CD14-positive monocyte (primary cell): ENCODE data around the gene NLGN1. TPM values are rescaled to one million over a fixed set of nuclear protein-coding genes. Genes with fewer than 3 reads are reported as not detected.

Experiments
- DNase-seq, 3 donors: peaks; one replicate each; pipeline ENCODE4 v3.0.0-alpha.2; 2011 to 2022
- H2AFZ ChIP-seq: 2 replicates; pipeline ENCODE4 v1.6.0; 2012; ENCODE audit warnings: mild to moderate bottlenecking, low read depth, low read length, inconsistent platforms; ENCODE audit not compliant: insufficient read depth, poor library complexity, severe bottlenecking
- H3K27ac ChIP-seq, 2 donors: 1 replicate in 1 of 2; 2 replicates in 1 of 2; pipeline ENCODE4 v1.5.1; 2012 to 2013; ENCODE audit warnings: low read length in 2 of 2, control low read depth in 1 of 2, inconsistent platforms in 1 of 2, low read depth in 1 of 2, mild to moderate bottlenecking in 1 of 2
- H3K27me3 ChIP-seq, 2 donors: one replicate each; pipeline versions ENCODE4 v1.6.0 to v1.6.1; 2011 to 2013; ENCODE audit warnings: low read length in 2 of 2; ENCODE audit not compliant: control insufficient read depth in 2 of 2, insufficient read depth in 2 of 2
- H3K36me3 ChIP-seq, 2 donors: replicated peaks in 1 of 2; 1 replicate in 1 of 2; 2 replicates in 1 of 2; pipeline versions ENCODE4 v1.5.1 to v1.6.1; 2012 to 2013; ENCODE audit warnings: low read length in 2 of 2, control low read depth in 1 of 2, inconsistent platforms in 1 of 2, mild to moderate bottlenecking in 1 of 2; ENCODE audit not compliant: insufficient read depth in 2 of 2, control insufficient read depth in 1 of 2
- H3K4me1 ChIP-seq, 2 donors: 1 replicate in 1 of 2; 2 replicates in 1 of 2; pipeline versions ENCODE4 v1.5.1 to v1.6.1; 2012 to 2013; ENCODE audit warnings: low read length in 2 of 2, control low read depth in 1 of 2, inconsistent platforms in 1 of 2, mild to moderate bottlenecking in 1 of 2, moderate library complexity in 1 of 2; ENCODE audit not compliant: insufficient read depth in 2 of 2, control insufficient read depth in 1 of 2
- H3K4me2 ChIP-seq: replicated peaks from 2 replicates; pipeline ENCODE3; 2012; ENCODE audit warnings: low read length, moderate library complexity, mild to moderate bottlenecking; ENCODE audit not compliant: poor library complexity, severe bottlenecking; ENCODE audit errors: extremely low read depth
- H3K4me3 ChIP-seq, 3 experiments: fragments of 200-600 bp in 1 of 3; sonication (generic) in 1 of 3; replicated peaks in 1 of 3; 1 replicate in 2 of 3; 2 replicates in 1 of 3; pipeline ENCODE4 v1.5.1; 2011 to 2013; ENCODE audit warnings: low read length in 3 of 3, mild to moderate bottlenecking in 3 of 3, control low read depth in 2 of 3, low read depth in 2 of 3, inconsistent platforms in 1 of 3, moderate library complexity in 1 of 3
- H3K79me2 ChIP-seq: 2 replicates; pipeline ENCODE4 v1.6.0; 2012; ENCODE audit warnings: mild to moderate bottlenecking, control low read depth, inconsistent platforms, low read length, moderate library complexity; ENCODE audit not compliant: insufficient read depth
- H3K9ac ChIP-seq: 2 replicates; pipeline ENCODE4 v1.6.0; 2017; ENCODE audit warnings: low read length, mild to moderate bottlenecking; ENCODE audit not compliant: insufficient read depth, poor library complexity, severe bottlenecking
- H3K9me3 ChIP-seq, 2 donors: replicated peaks in 1 of 2; 1 replicate in 1 of 2; 2 replicates in 1 of 2; pipeline versions ENCODE4 v1.5.1 to v1.6.1; 2012 to 2013; ENCODE audit warnings: low read length in 2 of 2, control low read depth in 1 of 2; ENCODE audit not compliant: control insufficient read depth in 1 of 2, insufficient read depth in 1 of 2
- H4K20me1 ChIP-seq: 2 replicates; pipeline ENCODE4 v1.6.0; 2012; ENCODE audit warnings: mild to moderate bottlenecking, low read length, control low read depth, moderate library complexity; ENCODE audit not compliant: insufficient read depth
- H3K27ac Mint-ChIP-seq, 7 donors: one replicate each; pipeline ENCODE4 v1.8.0; 2020; ENCODE audit warnings: mild to moderate bottlenecking in 7 of 7, mixed read lengths in 7 of 7, moderate library complexity in 6 of 7, inconsistent platforms in 2 of 7
- H3K27me3 Mint-ChIP-seq, 3 donors: one replicate each; pipeline ENCODE4 v1.8.0; 2021 to 2022; ENCODE audit warnings: low read depth in 3 of 3, mild to moderate bottlenecking in 3 of 3, mixed read lengths in 3 of 3, moderate library complexity in 3 of 3, inconsistent platforms in 1 of 3
- H3K36me3 Mint-ChIP-seq, 2 donors: one replicate each; pipeline ENCODE4 v1.8.0; 2020; ENCODE audit warnings: mixed read lengths in 2 of 2, inconsistent platforms in 1 of 2, mild to moderate bottlenecking in 1 of 2
- H3K4me1 Mint-ChIP-seq: one replicate; pipeline ENCODE4 v1.8.0; 2020; ENCODE audit warnings: mild to moderate bottlenecking, mixed read lengths
- H3K4me3 Mint-ChIP-seq, 2 donors: one replicate each; pipeline ENCODE4 v1.8.0; 2020; ENCODE audit warnings: mild to moderate bottlenecking in 2 of 2, mixed read lengths in 2 of 2, moderate library complexity in 1 of 2
- H3K9me3 Mint-ChIP-seq, 7 donors: one replicate each; pipeline ENCODE4 v1.8.0; 2020 to 2022; ENCODE audit warnings: mixed read lengths in 7 of 7, mild to moderate bottlenecking in 6 of 7, moderate library complexity in 6 of 7, inconsistent platforms in 2 of 7
- WGBS: methylation state at CpG from one replicate; pipeline ENCODE4 v1.1.5; 2013; ENCODE audit warnings: missing lambda C conversion rate; ENCODE audit not compliant: insufficient coverage; 5-methylcytosine and 5-hydroxymethylcytosine counted together
- intact Hi-C, 2 donors: fragments of 100-400 bp; cut with micrococcal nuclease; formaldehyde crosslinking; loops; one replicate each; pipeline versions ENCODE4 v1.15.0 to v1.15.1; 2023
- polyA plus RNA-seq, 3 donors: library from polyadenylated mRNA; depleted of rRNA in 1 of 3; unstranded in 2 of 3; stranded (reverse) in 1 of 3; fragments of 300-500 nt in 2 of 3; fragments of >200 nt in 1 of 3; fragmentation: Illumina TruSeq in 2 of 3; gene quantifications; 1 replicate in 2 of 3; 2 replicates in 1 of 3; pipeline ENCODE4 v1.2.3, GENCODE V29; 2012 to 2021
- TF ChIP-seq, protein P1 (sequence below): fragments of 200-600 bp; IDR thresholded peaks from one replicate; pipeline ENCODE4 v1.8.0; 2022; ENCODE audit warnings: antibody characterized with exemption, mild to moderate bottlenecking

The NLGN1 gene
- polyA plus RNA-seq, 3 donors = not detected

DNA sequence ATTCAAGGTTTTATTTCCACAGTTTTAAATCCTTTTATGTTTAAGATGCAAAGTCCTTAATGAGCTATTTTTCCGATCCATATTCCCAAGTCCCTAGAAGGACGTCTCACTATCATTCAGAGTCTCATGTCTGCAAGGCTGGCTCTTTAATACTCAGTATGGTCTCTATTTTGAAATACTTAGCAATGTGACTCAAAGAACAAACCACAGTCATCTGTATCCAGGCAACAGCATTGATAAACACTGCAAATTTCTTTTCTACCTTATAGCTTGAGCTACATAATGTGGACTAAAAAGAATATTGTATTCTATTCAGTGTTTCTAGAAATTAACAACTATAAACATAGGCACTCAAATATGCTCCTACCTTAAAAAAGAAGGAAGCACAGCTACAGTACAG, 873.3 kb downstream of the NLGN1 start:
- Mint-ChIP-seq H3K9me3 (peaks cover 0 to 6% (median 2%) of the 10 kb centered on the region in 7 donors), H3K4me1 (no peaks in the 10 kb centered on the region), H3K4me3 (no peak overlapping the region), H3K27me3 (peaks cover 0 to 3% (median 2%) of the 10 kb centered on the region in 3 donors), H3K27ac (no peak overlapping the region), H3K36me3 (no peaks in the 10 kb centered on the region)
- no peaks in the 10 kb centered on the region for H3K79me2 ChIP-seq
- H3K4me2 ChIP-seq = no peak overlapping the region
- H3K9ac ChIP-seq = no peak overlapping the region
- TF ChIP-seq, protein P1, sequence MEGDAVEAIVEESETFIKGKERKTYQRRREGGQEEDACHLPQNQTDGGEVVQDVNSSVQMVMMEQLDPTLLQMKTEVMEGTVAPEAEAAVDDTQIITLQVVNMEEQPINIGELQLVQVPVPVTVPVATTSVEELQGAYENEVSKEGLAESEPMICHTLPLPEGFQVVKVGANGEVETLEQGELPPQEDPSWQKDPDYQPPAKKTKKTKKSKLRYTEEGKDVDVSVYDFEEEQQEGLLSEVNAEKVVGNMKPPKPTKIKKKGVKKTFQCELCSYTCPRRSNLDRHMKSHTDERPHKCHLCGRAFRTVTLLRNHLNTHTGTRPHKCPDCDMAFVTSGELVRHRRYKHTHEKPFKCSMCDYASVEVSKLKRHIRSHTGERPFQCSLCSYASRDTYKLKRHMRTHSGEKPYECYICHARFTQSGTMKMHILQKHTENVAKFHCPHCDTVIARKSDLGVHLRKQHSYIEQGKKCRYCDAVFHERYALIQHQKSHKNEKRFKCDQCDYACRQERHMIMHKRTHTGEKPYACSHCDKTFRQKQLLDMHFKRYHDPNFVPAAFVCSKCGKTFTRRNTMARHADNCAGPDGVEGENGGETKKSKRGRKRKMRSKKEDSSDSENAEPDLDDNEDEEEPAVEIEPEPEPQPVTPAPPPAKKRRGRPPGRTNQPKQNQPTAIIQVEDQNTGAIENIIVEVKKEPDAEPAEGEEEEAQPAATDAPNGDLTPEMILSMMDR = no peak
- no peaks in the 10 kb centered on the region for H4K20me1 ChIP-seq
- no peak overlapping the region for H3K27ac ChIP-seq
- no peak for DNase-seq
- no peaks in the 10 kb centered on the region for H3K36me3 ChIP-seq
- H3K4me1 ChIP-seq = no peaks in the 10 kb centered on the region
- no peak overlapping the region for H2AFZ ChIP-seq
- peaks cover 0 to 4% of the 10 kb centered on the region in 2 donors for H3K9me3 ChIP-seq
- H3K27me3 ChIP-seq = no peaks in the 10 kb centered on the region
- intact Hi-C loops = no loop called here
- WGBS = no CpG with 5 or more reads among the region's 2 CpGs
- H3K4me3 ChIP-seq = no peak overlapping the region

DNA sequence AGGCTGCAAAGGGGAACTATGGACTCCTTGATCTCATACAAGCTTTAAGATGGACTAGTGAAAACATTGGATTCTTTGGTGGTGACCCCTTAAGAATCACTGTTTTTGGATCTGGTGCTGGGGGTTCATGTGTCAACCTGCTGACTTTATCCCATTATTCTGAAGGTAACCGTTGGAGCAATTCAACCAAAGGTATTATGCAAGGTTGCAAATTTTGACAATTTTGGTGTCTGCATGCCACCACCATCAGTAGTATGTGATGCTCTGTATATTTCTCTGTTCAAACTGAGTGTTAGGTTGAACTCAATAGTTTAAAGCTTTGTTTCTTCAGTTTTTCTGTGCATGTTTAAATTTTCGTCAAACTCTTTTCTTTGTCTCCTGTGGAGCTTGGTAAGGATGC, 877.8 kb downstream of the NLGN1 start:
- Histone ChIP-seq H2AFZ (no peak overlapping the region), H3K4me1 (no peaks in the 10 kb centered on the region), H3K9ac (no peak overlapping the region), H3K4me3 (no peak overlapping the region), H3K4me2 (no peak overlapping the region), H4K20me1 (no peaks in the 10 kb centered on the region), H3K9me3 (no peaks in the 10 kb centered on the region), H3K27ac (no peak overlapping the region), H3K27me3 (no peaks in the 10 kb centered on the region), H3K36me3 (no peaks in the 10 kb centered on the region), H3K79me2 (no peaks in the 10 kb centered on the region)
- H3K36me3 Mint-ChIP-seq = no peaks in the 10 kb centered on the region
- TF ChIP-seq, protein P1 = no peak
- DNase-seq = no peak
- no peaks in the 10 kb centered on the region for H3K4me1 Mint-ChIP-seq
- 80% methylated on average over 1 of the region's 2 CpGs for WGBS
- peaks cover 0 to 2% (median 0%) of the 10 kb centered on the region in 3 donors for H3K27me3 Mint-ChIP-seq
- no peak overlapping the region for H3K27ac Mint-ChIP-seq
- H3K9me3 Mint-ChIP-seq = peaks cover 0 to 3% (median 1%) of the 10 kb centered on the region in 7 donors
- intact Hi-C loops = no loop called here
- H3K4me3 Mint-ChIP-seq = no peak overlapping the region
